T-helper 1 cell treated with Interleukin-12 subunit alpha and Interleukin-12 subunit beta and Interleukin-4 antibody, amounts not matched to agents 30 ng/mL and 1 ng/mL, for 36 hours (primary cell): ENCODE results near the gene ADGRD2. TPM values are rescaled to one million over a fixed set of nuclear protein-coding genes. Genes with fewer than 3 reads are reported as not detected.

Experiments used
- total RNA-seq: library from RNA; stranded (reverse); gene quantifications from 2 replicates; pipeline ENCODE4 v1.2.3, GENCODE V29; 2022

ADGRD2 gene
- total RNA-seq, 1 donor from 2014 or later = not detected

Other genes starting within 250 kb of the ADGRD2 start
- 3.0 and 3.3 TPM in 2 replicates for gene NEK6, start 192.5 kb upstream of the ADGRD2 start, total RNA-seq
- 137 and 140 TPM in 2 replicates for gene PSMB7, start 35.0 kb upstream of the ADGRD2 start, total RNA-seq
- gene NR5A1, start 56.9 kb downstream of the ADGRD2 start, total RNA-seq = not detected in 2 replicates